Endothelial cell of umbilical vein (primary cell): ENCODE data around the gene RALGAPA1.

Source experiments
- CTCF ChIP-seq, 2 donors: IDR thresholded peaks; 1 replicate in 1 of 2; 2 replicates in 1 of 2; pipeline ENCODE4 v1.5.1; 2011; ENCODE audit warnings: low read length in 2 of 2, mild to moderate bottlenecking in 2 of 2, moderate library complexity in 2 of 2, control low read depth in 1 of 2, inconsistent platforms in 1 of 2, low read depth in 1 of 2; ENCODE audit not compliant: insufficient read depth in 1 of 2; ENCODE audit errors: extremely low read depth in 1 of 2
- EZH2 ChIP-seq: IDR thresholded peaks from 2 replicates; pipeline ENCODE4 v1.6.1; 2012; ENCODE audit warnings: borderline replicate concordance, low read depth, mild to moderate bottlenecking, moderate library complexity, low read length, inconsistent platforms; ENCODE audit not compliant: severe bottlenecking
- GATA2 ChIP-seq: IDR thresholded peaks from 2 replicates; pipeline ENCODE4 v1.7.0; 2011; ENCODE audit warnings: low read depth, mild to moderate bottlenecking, moderate library complexity, mixed read lengths, low read length; ENCODE audit not compliant: insufficient read length, insufficient read depth
- JUN ChIP-seq: IDR thresholded peaks from 2 replicates; pipeline ENCODE4 v1.6.1; 2011; ENCODE audit warnings: borderline replicate concordance, low read depth; ENCODE audit not compliant: insufficient read length, insufficient read depth
- MAX ChIP-seq: IDR thresholded peaks from 2 replicates; pipeline ENCODE4 v1.6.1; 2011; ENCODE audit not compliant: insufficient read depth, insufficient read length
- MYC ChIP-seq: IDR thresholded peaks from one replicate; pipeline ENCODE4 v1.6.1; 2011; ENCODE audit warnings: mild to moderate bottlenecking, low read depth, low read length
- POLR2A ChIP-seq: IDR thresholded peaks from 2 replicates; pipeline ENCODE4 v1.6.1; 2012; ENCODE audit warnings: low read depth, mild to moderate bottlenecking, control low read depth, low read length
- POLR2AphosphoS5 ChIP-seq: IDR thresholded peaks from 2 replicates; pipeline ENCODE4 v1.6.1; 2012; ENCODE audit warnings: low read depth, mild to moderate bottlenecking, control low read depth, low read length, moderate library complexity; ENCODE audit not compliant: insufficient read depth

GRCh38 chr14:35578639-35579038, 230.5 kb downstream of the RALGAPA1 start:
- TF ChIP-seq POLR2A (no peak), MYC (no peak), JUN (no peak), EZH2 (no peak), CTCF (IDR thresholded peaks at IDR 0.05; ENCODE audit: extremely low read depth in 1 of 2, insufficient read depth in 1 of 2, low read depth in 1 of 2, low read length in 2 of 2) (no peak), POLR2AphosphoS5 (no peak), GATA2 (no peak), MAX (no peak)
